Adrenal gland (tissue), 12 donors: ENCODE results near the gene MAGI1. TPM values are rescaled to one million over a fixed set of nuclear protein-coding genes. Genes with fewer than 3 reads are reported as not detected.

ENCODE experiments used
- DNase-seq, 7 donors: peaks; one replicate each; pipeline ENCODE4 v3.0.0-alpha.2; 2019 to 2020
- H3K27ac ChIP-seq, 5 donors: fragments of 200-600 bp; sonication (generic) in 4 of 5; 1 replicate in 3 of 5; 2 replicates in 2 of 5; pipeline versions ENCODE4 v1.5.1 to v1.8.0; 2016 to 2020; ENCODE audit warnings: mild to moderate bottlenecking in 1 of 5
- H3K27me3 ChIP-seq: fragments of 200-600 bp; 2 replicates; pipeline ENCODE4 v1.8.0; 2021
- H3K36me3 ChIP-seq, 2 donors: fragments of 200-600 bp; replicated peaks in 1 of 2; 1 replicate in 1 of 2; 2 replicates in 1 of 2; pipeline versions ENCODE4 v1.5.1 to v1.8.0; 2018 to 2022
- H3K4me1 ChIP-seq, 2 donors: fragments of 200-600 bp; replicated peaks in 1 of 2; 1 replicate in 1 of 2; 2 replicates in 1 of 2; pipeline versions ENCODE4 v1.5.1 to v1.8.0; 2018 to 2021
- H3K4me3 ChIP-seq, 4 donors: fragments of 200-600 bp; sonication (generic) in 3 of 4; one replicate each; pipeline ENCODE4 v1.5.1; 2016 to 2018
- H3K9me3 ChIP-seq, 3 donors: fragments of 200-600 bp; sonication (generic) in 1 of 3; replicated peaks in 1 of 3; 1 replicate in 2 of 3; 2 replicates in 1 of 3; pipeline versions ENCODE4 v1.5.1 to v1.8.0; 2016 to 2021
- POLR2A ChIP-seq, 2 donors: fragments of 450-650 bp; IDR thresholded peaks; one replicate each; pipeline ENCODE4 v1.6.1; 2017; ENCODE audit warnings: antibody characterized with exemption in 2 of 2, mild to moderate bottlenecking in 2 of 2, moderate library complexity in 1 of 2
- WGBS, 4 donors: extraction: QIAGEN DNeasy Blood & Tissue Kit in 2 of 4; methylation state at CpG; one replicate each; pipeline versions ENCODE4 v1.1.5 to v1.1.7; 2013 to 2017; 5-methylcytosine and 5-hydroxymethylcytosine counted together
- intact Hi-C, 2 donors: fragments of 100-400 bp; cut with DNase I; formaldehyde crosslinking; loops; one replicate each; pipeline versions ENCODE4 v1.14.1 to v1.15.0; 2022 to 2023
- polyA plus RNA-seq, 3 donors: library from polyadenylated mRNA; stranded (reverse); fragments of 200-250 nt in 2 of 3; fragments of 350-450 nt in 1 of 3; fragmentation: Illumina TruSeq in 1 of 3; extraction: RNeasy Lipid Tissue Mini Kit (QIAGEN cat#74804) in 1 of 3; gene quantifications; one replicate each; pipeline ENCODE4 v1.2.3, GENCODE V29; 2013 to 2014
- total RNA-seq, 9 donors: library from RNA; depleted of rRNA in 4 of 9; stranded (reverse); fragments of >200 nt in 4 of 9; fragments of 120-200 nt in 1 of 9; fragmentation: NEBNext Ultra II Directional in 1 of 9; extraction: Animal tissue kit (Norgen Biotek cat#: 25700) in 1 of 9; gene quantifications; one replicate each; pipeline versions ENCODE4 v1.1.0 to v1.2.4, GENCODE V29; 2013 to 2023
- TF ChIP-seq, protein P1 (sequence below), 6 experiments: fragments of 450-650 bp in 4 of 6; fragments of 200-600 bp in 2 of 6; sonication (generic) in 1 of 6; IDR thresholded peaks; 1 replicate in 5 of 6; 2 replicates in 1 of 6; pipeline versions ENCODE4 v1.5.1 to v1.8.0; 2016 to 2021; ENCODE audit warnings: antibody characterized with exemption in 6 of 6, mild to moderate bottlenecking in 2 of 6, moderate library complexity in 1 of 6
- donor health status: healthy with polysubstance abuse.
- donor health status: Bipolar disorder and iron deficiency.
- donor health status: DM: yes; HTN: yes; CAD: no.
- donor health status: DM: no; HTN: no; CAD: no.
- donor health status: DM: no; HTN: no; CAD: no.
- donor health status: DM: yes; HTN: yes; CAD: no.

Gene MAGI1
- total and polyA plus RNA-seq, 12 donors, result 4.8 to 31.6 (median 18.5) TPM

DNA sequence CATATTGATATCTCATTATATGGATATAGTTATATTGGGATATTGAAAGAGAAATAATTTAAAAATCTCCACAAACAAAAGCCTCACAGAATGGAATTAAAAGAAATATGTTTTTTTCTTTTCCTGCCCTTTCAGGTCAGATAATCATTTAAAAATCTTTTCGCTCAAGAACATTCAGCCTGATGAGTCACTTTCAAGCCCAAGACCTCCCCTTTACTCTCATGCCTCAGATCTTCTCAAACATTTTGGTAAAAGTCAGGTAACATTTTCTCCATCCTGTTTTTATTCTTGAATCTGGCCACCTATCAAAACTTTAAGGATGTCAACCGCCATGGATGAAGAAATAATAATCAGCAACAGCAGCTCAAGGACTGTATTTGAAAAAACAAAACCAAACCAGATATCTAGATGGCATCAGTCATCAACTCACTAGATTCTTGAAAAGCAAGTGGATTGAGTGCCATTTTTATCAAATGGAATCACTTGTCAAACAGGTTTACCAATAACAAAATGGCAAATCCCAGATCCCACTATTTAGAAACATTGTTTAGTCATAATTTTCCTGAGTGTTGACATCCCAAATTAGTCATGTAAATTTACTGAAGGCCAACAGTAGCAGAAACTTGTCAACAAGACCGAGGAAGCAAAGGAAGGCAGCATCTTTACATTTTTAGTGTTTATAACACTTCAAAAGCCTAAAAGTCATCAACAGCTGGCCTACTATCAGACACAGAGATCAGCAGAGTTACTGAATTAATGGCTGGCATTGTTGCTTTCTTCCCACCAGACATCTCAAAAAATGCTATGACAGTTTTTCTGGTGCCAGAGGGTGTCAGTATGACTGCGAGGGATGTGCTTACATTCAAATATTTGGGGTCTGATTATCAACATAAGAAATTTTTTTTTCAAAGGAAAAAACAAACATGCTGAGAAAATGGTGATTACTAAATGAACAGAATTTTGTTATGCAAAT lies 444.7 kb downstream of the MAGI1 start:
- Histone ChIP-seq H3K36me3 (no peaks in the 10 kb centered on the region), H3K27me3 (no peaks in the 10 kb centered on the region), H3K4me1 (peaks cover 0 to 8% of the 10 kb centered on the region in 2 donors), H3K4me3 (no peak overlapping the region), H3K9me3 (no peaks in the 10 kb centered on the region), H3K27ac (no peak overlapping the region)
- intact Hi-C loops, result no loop called here
- no peak for TF ChIP-seq POLR2A (IDR thresholded peaks at IDR 0.05)
- TF ChIP-seq, protein P1, sequence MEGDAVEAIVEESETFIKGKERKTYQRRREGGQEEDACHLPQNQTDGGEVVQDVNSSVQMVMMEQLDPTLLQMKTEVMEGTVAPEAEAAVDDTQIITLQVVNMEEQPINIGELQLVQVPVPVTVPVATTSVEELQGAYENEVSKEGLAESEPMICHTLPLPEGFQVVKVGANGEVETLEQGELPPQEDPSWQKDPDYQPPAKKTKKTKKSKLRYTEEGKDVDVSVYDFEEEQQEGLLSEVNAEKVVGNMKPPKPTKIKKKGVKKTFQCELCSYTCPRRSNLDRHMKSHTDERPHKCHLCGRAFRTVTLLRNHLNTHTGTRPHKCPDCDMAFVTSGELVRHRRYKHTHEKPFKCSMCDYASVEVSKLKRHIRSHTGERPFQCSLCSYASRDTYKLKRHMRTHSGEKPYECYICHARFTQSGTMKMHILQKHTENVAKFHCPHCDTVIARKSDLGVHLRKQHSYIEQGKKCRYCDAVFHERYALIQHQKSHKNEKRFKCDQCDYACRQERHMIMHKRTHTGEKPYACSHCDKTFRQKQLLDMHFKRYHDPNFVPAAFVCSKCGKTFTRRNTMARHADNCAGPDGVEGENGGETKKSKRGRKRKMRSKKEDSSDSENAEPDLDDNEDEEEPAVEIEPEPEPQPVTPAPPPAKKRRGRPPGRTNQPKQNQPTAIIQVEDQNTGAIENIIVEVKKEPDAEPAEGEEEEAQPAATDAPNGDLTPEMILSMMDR (IDR thresholded peaks at IDR 0.05), result no peak
- WGBS, 4 donors, result 63 to 75% (median 67%) methylated on average over 4 of the region's 4 CpGs
- no peak for DNase-seq

DNA sequence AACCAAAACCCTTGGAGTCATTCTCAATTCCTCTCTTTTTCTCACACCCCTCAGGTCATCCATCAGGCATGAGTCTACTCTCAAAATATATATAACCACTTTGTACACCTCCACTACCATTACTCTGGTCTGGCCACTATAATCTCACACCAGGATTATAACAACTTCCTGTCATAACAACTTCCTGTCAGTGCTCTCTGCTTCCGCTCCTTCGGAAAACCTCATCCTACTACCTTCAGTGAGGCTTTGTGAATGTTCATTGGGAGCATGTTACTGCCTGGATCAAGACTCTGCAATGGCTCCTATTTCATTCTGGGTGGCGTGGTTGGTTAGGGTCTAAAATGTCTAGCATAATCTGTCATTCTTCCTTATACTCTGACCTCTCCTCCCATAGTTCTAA lies 447.4 kb downstream of the MAGI1 start:
- H3K4me1 ChIP-seq, result peaks cover 0 to 8% of the 10 kb centered on the region in 2 donors
- H3K36me3 ChIP-seq, result no peaks in the 10 kb centered on the region
- no peak for DNase-seq
- intact Hi-C loops, result no loop called here
- H3K27ac ChIP-seq, result no peak overlapping the region
- 90 to 94% (median 93%) methylated on average over 3 of the region's 3 CpGs for WGBS, 4 donors
- H3K9me3 ChIP-seq, result no peaks in the 10 kb centered on the region
- H3K27me3 ChIP-seq, result no peaks in the 10 kb centered on the region
- no peak overlapping the region for H3K4me3 ChIP-seq
- no peak for TF ChIP-seq POLR2A (IDR thresholded peaks at IDR 0.05)
- TF ChIP-seq, protein P1 (IDR thresholded peaks at IDR 0.05), result no peak

DNA sequence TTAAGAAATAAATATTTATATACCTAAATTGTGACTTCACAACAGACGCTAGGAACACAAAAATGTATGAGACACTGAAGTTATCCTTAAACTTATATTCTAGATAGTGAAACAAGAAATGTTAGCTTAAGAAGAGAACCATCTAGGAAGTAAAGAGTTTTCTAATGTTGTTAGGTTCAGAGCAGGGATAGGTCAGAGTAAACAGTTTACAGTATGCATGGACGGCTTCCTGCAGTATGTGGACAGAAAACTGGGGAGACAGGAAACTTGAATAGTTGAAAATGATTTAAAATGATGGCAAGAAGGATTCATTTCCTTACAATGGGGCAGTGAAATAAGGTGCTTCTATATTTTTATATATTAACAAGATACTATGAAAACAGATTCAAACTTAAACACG lies 449.8 kb downstream of the MAGI1 start:
- intact Hi-C loops, result no loop called here

More for the DNA sequence above, 449.8 kb downstream of the MAGI1 start:
- Histone ChIP-seq H3K4me3 (no peak overlapping the region), H3K4me1 (peaks cover 0 to 3% of the 10 kb centered on the region in 2 donors), H3K9me3 (no peaks in the 10 kb centered on the region), H3K27me3 (no peaks in the 10 kb centered on the region), H3K27ac (no peak overlapping the region), H3K36me3 (no peaks in the 10 kb centered on the region)
- DNase-seq, result no peak
- 91 to 97% (median 93%) methylated on average over 3 of the region's 3 CpGs for WGBS, 4 donors
- TF ChIP-seq, protein P1 (IDR thresholded peaks at IDR 0.05), result no peak
- no peak for TF ChIP-seq POLR2A (IDR thresholded peaks at IDR 0.05)
